IPS DF 6.9 (cell line): ENCODE data around the gene DOK1.

Experiments used
- DNase-seq: peaks from one replicate; pipeline ENCODE4 v3.0.0-alpha.2; 2013; ENCODE audit warnings: low read depth, low spot score
- H3K27ac ChIP-seq: one replicate; pipeline ENCODE4 v1.5.1; 2013; ENCODE audit warnings: low read length, control low read depth
- H3K27me3 ChIP-seq: 2 replicates; pipeline ENCODE4 v1.6.1; 2013; ENCODE audit warnings: mild to moderate bottlenecking, low read length; ENCODE audit not compliant: control insufficient read depth, insufficient read depth
- H3K36me3 ChIP-seq: 2 replicates; pipeline ENCODE4 v1.6.1; 2013; ENCODE audit warnings: low read length; ENCODE audit not compliant: control insufficient read depth, insufficient read depth
- H3K4me1 ChIP-seq: 2 replicates; pipeline ENCODE4 v1.6.1; 2013; ENCODE audit warnings: low read length; ENCODE audit not compliant: control insufficient read depth, insufficient read depth
- H3K4me3 ChIP-seq: 2 replicates; pipeline ENCODE4 v1.5.1; 2013; ENCODE audit warnings: mild to moderate bottlenecking, low read length
- H3K9me3 ChIP-seq: 2 replicates; pipeline ENCODE4 v1.6.1; 2013; ENCODE audit warnings: low read length, inconsistent platforms; ENCODE audit not compliant: control insufficient read depth, insufficient read depth
- WGBS: extraction: QIAGEN DNeasy Blood & Tissue Kit; methylation state at CpG from one replicate; pipeline ENCODE4 v1.1.7; 2013; ENCODE audit warnings: mixed read lengths, missing lambda C conversion rate; ENCODE audit not compliant: insufficient read length, insufficient coverage; 5-methylcytosine and 5-hydroxymethylcytosine counted together

DOK1 gene

DNA sequence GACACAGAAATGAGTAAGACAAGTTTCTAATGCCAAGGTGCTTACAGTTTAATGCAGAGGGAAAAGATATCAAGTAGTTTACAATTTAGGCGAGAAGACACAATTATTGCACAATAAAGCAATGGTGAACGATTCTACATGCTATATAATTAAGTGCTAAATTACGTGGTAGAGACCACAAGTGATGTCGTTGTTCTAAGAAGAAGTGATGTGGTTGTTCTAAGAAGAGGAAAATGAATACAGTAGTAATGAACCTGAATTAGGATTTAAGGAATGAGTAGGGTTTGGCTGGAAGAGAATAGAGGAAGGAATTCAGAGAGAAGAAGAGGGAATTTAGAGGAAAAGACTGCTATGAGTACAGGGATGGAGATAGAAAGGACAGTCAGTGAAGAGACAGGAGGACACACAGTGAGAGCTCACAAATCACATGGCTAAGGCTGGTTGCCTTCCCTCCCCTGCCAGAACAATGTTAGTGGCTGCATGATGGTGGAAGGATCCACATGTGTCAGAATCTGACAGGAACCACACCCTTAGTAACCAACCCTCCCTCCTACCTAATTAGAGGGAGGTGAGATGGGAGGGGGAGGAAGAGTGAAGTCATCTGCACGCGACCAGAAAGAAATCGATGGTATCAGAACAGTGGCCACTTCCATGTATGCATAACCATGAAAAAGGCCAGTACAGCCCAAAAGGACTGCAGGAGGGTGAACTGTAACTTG is 48.9 kb downstream of the DOK1 start:
- Histone ChIP-seq H3K9me3 (no peaks in the 10 kb centered on the region), H3K4me1 (no peaks in the 10 kb centered on the region), H3K4me3 (no peak overlapping the region), H3K27ac (no peak overlapping the region), H3K36me3 (no peaks in the 10 kb centered on the region), H3K27me3 (no peaks in the 10 kb centered on the region)
- WGBS = no CpG with 5 or more reads among the region's 7 CpGs
- no peak for DNase-seq

DNA sequence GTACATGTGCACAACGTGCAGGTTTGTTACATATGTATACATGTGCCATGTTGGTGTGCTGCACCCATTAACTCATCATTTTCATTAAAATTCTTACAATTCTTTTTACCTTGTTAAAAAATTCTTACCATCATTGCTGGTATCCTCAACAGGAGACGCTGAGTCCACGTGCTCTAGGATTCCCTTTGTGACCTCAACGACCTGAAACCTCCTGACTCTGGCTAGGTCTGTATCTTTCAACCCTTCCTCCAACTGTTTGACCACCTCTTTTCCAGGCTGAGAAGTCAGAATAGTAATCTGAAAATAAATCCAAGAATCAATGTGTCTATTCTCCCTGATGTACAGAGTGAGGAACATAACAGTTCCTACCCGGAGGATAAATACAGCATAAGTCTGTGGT is 52.4 kb downstream of the DOK1 start:
- DNase-seq = no peak
- no peaks in the 10 kb centered on the region for H3K27me3 ChIP-seq
- no peak overlapping the region for H3K4me3 ChIP-seq
- no peaks in the 10 kb centered on the region for H3K9me3 ChIP-seq
- no peaks in the 10 kb centered on the region for H3K36me3 ChIP-seq
- no CpG with 5 or more reads among the region's 5 CpGs for WGBS
- no peak overlapping the region for H3K27ac ChIP-seq
- no peaks in the 10 kb centered on the region for H3K4me1 ChIP-seq
